HepG2 (cell line): ENCODE measurements around the gene TBC1D5. TPM values are rescaled to one million over a fixed set of nuclear protein-coding genes. Genes with fewer than 3 reads are reported as not detected.

Source experiments
- ATAC-seq: fragments of 200-7000 bp; cut with Tn5 transposase; 3 replicates; pipeline ENCODE4 v1.9.1; 2020; ENCODE audit warnings: mild to moderate bottlenecking, moderate library complexity
- BruUV-seq: library from RNA; stranded (reverse); fragments of 400-500 nt; replicated peaks from 2 replicates; lab custom pipeline; 2021; lab: Mats Ljungman, UMichigan
- CTCF ChIA-PET: fragments of 300-600 bp; formaldehyde crosslinking; extraction: SDS; loops from one replicate; lab custom pipeline; 2021; ENCODE audit warnings: low total read pairs, inconsistent platforms, low intra/inter-chr PET ratio; lab: Yijun Ruan, JAX
- POLR2A ChIA-PET: fragments of 350-600 bp; sonication (Branson Sonifier 250); formaldehyde crosslinking; loops from one replicate; lab custom pipeline; 2020; ENCODE audit warnings: antibody characterized with exemption, inconsistent platforms; lab: Yijun Ruan, JAX
- DNase-seq: peaks from one replicate; pipeline ENCODE4 v3.0.0-alpha.2; 2015; ENCODE audit warnings: low spot score
- FAIRE-seq: peaks from 3 replicates; lab custom pipeline; 2011; peaks lifted over from hg19 to GRCh38; lab: Jason Lieb, UNC
- H2AFZ ChIP-seq: one replicate; pipeline ENCODE4 v1.6.1; 2011; ENCODE audit warnings: low read length, inconsistent platforms
- H3K27ac ChIP-seq: fragments of 300-600 bp; 3 replicates; pipeline ENCODE4 v1.8.0; 2011; ENCODE audit warnings: mixed run types, mild to moderate bottlenecking, mixed read lengths, low read length, inconsistent platforms; ENCODE audit not compliant: insufficient read depth; ENCODE audit errors: extremely low read length
- H3K27me3 ChIP-seq, 2 experiments: fragments of 200-600 bp in 1 of 2; 2 replicates in 1 of 2; 3 replicates in 1 of 2; pipeline versions ENCODE4 v1.6.0 to v1.8.0; 2011; ENCODE audit warnings: low read length in 2 of 2, mild to moderate bottlenecking in 2 of 2, moderate library complexity in 2 of 2, inconsistent platforms in 1 of 2; ENCODE audit not compliant: insufficient read depth in 2 of 2, control insufficient read depth in 1 of 2
- H3K36me3 ChIP-seq, 2 experiments: fragments of 200-600 bp in 1 of 2; replicated peaks in 1 of 2; 2 replicates in 1 of 2; 3 replicates in 1 of 2; pipeline versions ENCODE4 v1.5.1 to v1.8.0; 2011; ENCODE audit warnings: low read length in 2 of 2, inconsistent platforms in 1 of 2; ENCODE audit not compliant: insufficient read depth in 2 of 2, control insufficient read depth in 1 of 2
- H3K4me1 ChIP-seq: 2 replicates; pipeline ENCODE4 v1.5.1; 2012; ENCODE audit warnings: low read length, inconsistent platforms; ENCODE audit not compliant: insufficient read depth
- H3K4me2 ChIP-seq: 2 replicates; pipeline ENCODE4 v1.6.0; 2011; ENCODE audit warnings: low read depth, low read length, inconsistent platforms
- H3K4me3 ChIP-seq, 3 experiments: fragments of 200-600 bp in 1 of 3; sonication (generic), shearing (Covaris generic) in 1 of 3; replicated peaks in 1 of 3; 2 replicates each; pipeline ENCODE4 v1.5.1; 2011 to 2016; ENCODE audit warnings: low read length in 3 of 3, inconsistent platforms in 2 of 3, low read depth in 2 of 3, mild to moderate bottlenecking in 2 of 3, control low read depth in 1 of 3, mixed read lengths in 1 of 3; ENCODE audit not compliant: insufficient read depth in 1 of 3
- H3K79me2 ChIP-seq: one replicate; pipeline ENCODE4 v1.6.1; 2011; ENCODE audit warnings: low read length, inconsistent platforms; ENCODE audit not compliant: insufficient read depth
- H3K9ac ChIP-seq: 2 replicates; pipeline ENCODE4 v1.6.0; 2011; ENCODE audit warnings: mild to moderate bottlenecking, low read depth, low read length, inconsistent platforms; ENCODE audit not compliant: insufficient read depth
- H3K9me3 ChIP-seq: 2 replicates; pipeline ENCODE4 v1.5.1; 2012; ENCODE audit warnings: mild to moderate bottlenecking, low read length
- H4K20me1 ChIP-seq: 2 replicates; pipeline ENCODE4 v1.6.0; 2011; ENCODE audit warnings: inconsistent platforms, mild to moderate bottlenecking, low read length, moderate library complexity; ENCODE audit not compliant: insufficient read depth
- HNRNPH1 ChIP-seq: fragments of 200-400 bp; formaldehyde crosslinking; optimal IDR thresholded peaks from 2 replicates; pipeline ENCODE3; 2017; ENCODE audit warnings: mild to moderate bottlenecking, low read depth, low read length
- JDP2 ChIP-seq: sonication (generic); formaldehyde crosslinking; IDR thresholded peaks from 2 replicates; pipeline ENCODE4 v1.8.1; 2022; ENCODE audit warnings: missing genetic modification reagents, borderline replicate concordance
- MIER2 ChIP-seq: IDR thresholded peaks from 2 replicates; pipeline ENCODE4 v1.6.1; 2016; ENCODE audit warnings: missing biosample characterization, missing genetic modification reagents
- MIXL1 ChIP-seq: IDR thresholded peaks from 2 replicates; pipeline ENCODE4 v1.6.1; 2016
- SP4 ChIP-seq: sonication (generic); formaldehyde crosslinking; IDR thresholded peaks from 2 replicates; pipeline ENCODE4 v1.8.1; 2023; ENCODE audit warnings: mild to moderate bottlenecking, missing genetic modification reagents
- SRY ChIP-seq: sonication (generic); formaldehyde crosslinking; IDR thresholded peaks from 2 replicates; pipeline ENCODE4 v1.8.0; 2022; ENCODE audit warnings: mild to moderate bottlenecking, missing genetic modification reagents
- TCF7L2 ChIP-seq: IDR thresholded peaks from 2 replicates; pipeline ENCODE4 v1.6.1; 2011; ENCODE audit warnings: mild to moderate bottlenecking, low read depth, low read length, moderate library complexity
- TSC22D2 ChIP-seq: sonication (generic); formaldehyde crosslinking; IDR thresholded peaks from 2 replicates; pipeline ENCODE4 v1.5.1; 2020; ENCODE audit warnings: missing genetic modification reagents, mild to moderate bottlenecking, borderline replicate concordance
- ZBTB1 ChIP-seq: sonication (generic); formaldehyde crosslinking; IDR thresholded peaks from 2 replicates; pipeline ENCODE4 v1.4.0; 2020; ENCODE audit warnings: missing genetic modification reagents, borderline replicate concordance
- ZBTB21 ChIP-seq: sonication (generic); formaldehyde crosslinking; IDR thresholded peaks from 2 replicates; pipeline ENCODE4 v1.4.0; 2020; ENCODE audit warnings: missing genetic modification reagents
- ZFP90 ChIP-seq: sonication (generic); formaldehyde crosslinking; IDR thresholded peaks from 2 replicates; pipeline ENCODE4 v1.8.0; 2022; ENCODE audit warnings: missing genetic modification reagents, mild to moderate bottlenecking, inconsistent platforms, borderline replicate concordance
- ZNF331 ChIP-seq: sonication (generic); formaldehyde crosslinking; IDR thresholded peaks from 2 replicates; pipeline ENCODE4 v1.4.0; 2020; ENCODE audit warnings: missing genetic modification reagents
- ZNF484 ChIP-seq: sonication (generic); formaldehyde crosslinking; IDR thresholded peaks from 2 replicates; pipeline ENCODE4 v1.5.1; 2020; ENCODE audit warnings: mild to moderate bottlenecking, low read depth, missing genetic modification reagents, borderline replicate concordance
- ZNF766 ChIP-seq: sonication (generic); formaldehyde crosslinking; IDR thresholded peaks from 2 replicates; pipeline ENCODE4 v1.5.0; 2020; ENCODE audit warnings: missing genetic modification reagents, borderline replicate concordance
- WGBS: methylation state at CpG from one replicate; pipeline ENCODE4 v1.1.6; 2017; ENCODE audit warnings: low lambda C conversion rate; 5-methylcytosine and 5-hydroxymethylcytosine counted together
- in situ Hi-C: cut with HindIII; loops from 2 replicates; pipeline ENCODE4 v1.10.0; 2017; ENCODE audit warnings: low pct_unique_long_range_greater_than_20kb; ENCODE audit not compliant: extremely low pct_ligation_motif_present
- intact Hi-C: fragments of 100-400 bp; cut with micrococcal nuclease; formaldehyde crosslinking; loops from one replicate; pipeline ENCODE4 v1.10.0; 2022; ENCODE audit not compliant: unreplicated experiment
- polyA plus RNA-seq, 8 experiments: library from polyadenylated mRNA; depleted of rRNA in 3 of 8; stranded (reverse) in 7 of 8; unstranded in 1 of 8; fragments of >200 nt; fragmentation: Illumina TruSeq in 4 of 8; extraction: Trizol in 4 of 8; gene quantifications; 2 replicates each; pipeline versions ENCODE4 v1.2.1 to v1.2.3, GENCODE V29; 2011 to 2016; ENCODE audit warnings: low read depth in 4 of 8, missing spikeins in 1 of 8, mixed read lengths in 1 of 8; ENCODE audit not compliant: insufficient read depth in 1 of 8
- total RNA-seq, 5 experiments: library from RNA; depleted of rRNA; stranded (reverse); fragments of >200 nt; fragmentation: Illumina TruSeq; extraction: Trizol; gene quantifications; 2 replicates each; pipeline ENCODE4 v1.2.3, GENCODE V29; 2016; ENCODE audit warnings: low read depth in 1 of 5
- TF ChIP-seq, protein P1 (sequence below): IDR thresholded peaks from 2 replicates; pipeline ENCODE4 v1.6.1; 2012; ENCODE audit warnings: low read depth, low read length, improper control_type of control experiment
- TF ChIP-seq, protein P2 (sequence below): sonication (generic); formaldehyde crosslinking; IDR thresholded peaks from 2 replicates; pipeline ENCODE4 v1.4.0; 2020; ENCODE audit warnings: missing genetic modification reagents
- TF ChIP-seq, protein P3 (sequence below): sonication (generic); formaldehyde crosslinking; IDR thresholded peaks from 2 replicates; pipeline ENCODE4 v1.4.0; 2020; ENCODE audit warnings: mild to moderate bottlenecking, missing genetic modification reagents

TBC1D5 gene
- total and polyA plus RNA-seq, 2 of the 13 experiments (the other 11 are each of a cell fraction or from before 2014, with no cell fraction given), result 19.2 to 33.3 TPM

DNA sequence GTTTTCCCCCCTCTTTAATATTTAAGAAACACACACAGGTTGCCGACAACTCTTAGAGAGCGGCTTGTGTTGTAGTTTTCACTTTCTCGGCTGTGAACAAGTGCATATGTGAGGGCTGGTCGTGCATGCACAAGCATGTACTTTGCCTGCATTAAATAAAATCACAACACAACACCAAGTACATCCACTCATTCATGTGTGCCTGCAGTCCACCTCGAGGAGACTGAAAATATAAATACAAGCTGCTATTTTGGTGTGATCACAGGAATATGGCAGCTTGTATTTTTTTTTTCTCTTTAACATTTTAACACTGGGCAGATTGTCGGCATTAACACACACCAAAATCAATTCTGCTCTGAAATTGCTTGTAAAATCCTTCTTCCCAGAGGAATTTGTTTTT, 346.4 kb downstream of the TBC1D5 start:
- POLR2A ChIA-PET, result no interaction called here
- no peak overlapping the region for H3K4me3 ChIP-seq
- CTCF ChIA-PET, result no interaction called here
- no TSS peak for BruUV-seq
- H4K20me1 ChIP-seq, result no peaks in the 10 kb centered on the region
- ATAC-seq (no peak), FAIRE-seq (no peak), DNase-seq (no peak)
- intact Hi-C loops (no loop called here), in situ Hi-C loops (no loop called here)
- H2AFZ ChIP-seq, result no peak overlapping the region
- H3K27me3 ChIP-seq, result no peaks in the 10 kb centered on the region
- H3K36me3 ChIP-seq, result peaks cover 2 to 6% of the 10 kb centered on the region in 2 experiments; a peak in 3 of 5 replicates
- H3K27ac ChIP-seq, result no peak overlapping the region
- no peak overlapping the region for H3K9ac ChIP-seq
- no peaks in the 10 kb centered on the region for H3K4me1 ChIP-seq
- 95% methylated on average over 6 of the region's 6 CpGs for WGBS
- no peaks in the 10 kb centered on the region for H3K79me2 ChIP-seq
- no peaks in the 10 kb centered on the region for H3K9me3 ChIP-seq
- H3K4me2 ChIP-seq, result no peak overlapping the region
- TF ChIP-seq, protein P1, sequence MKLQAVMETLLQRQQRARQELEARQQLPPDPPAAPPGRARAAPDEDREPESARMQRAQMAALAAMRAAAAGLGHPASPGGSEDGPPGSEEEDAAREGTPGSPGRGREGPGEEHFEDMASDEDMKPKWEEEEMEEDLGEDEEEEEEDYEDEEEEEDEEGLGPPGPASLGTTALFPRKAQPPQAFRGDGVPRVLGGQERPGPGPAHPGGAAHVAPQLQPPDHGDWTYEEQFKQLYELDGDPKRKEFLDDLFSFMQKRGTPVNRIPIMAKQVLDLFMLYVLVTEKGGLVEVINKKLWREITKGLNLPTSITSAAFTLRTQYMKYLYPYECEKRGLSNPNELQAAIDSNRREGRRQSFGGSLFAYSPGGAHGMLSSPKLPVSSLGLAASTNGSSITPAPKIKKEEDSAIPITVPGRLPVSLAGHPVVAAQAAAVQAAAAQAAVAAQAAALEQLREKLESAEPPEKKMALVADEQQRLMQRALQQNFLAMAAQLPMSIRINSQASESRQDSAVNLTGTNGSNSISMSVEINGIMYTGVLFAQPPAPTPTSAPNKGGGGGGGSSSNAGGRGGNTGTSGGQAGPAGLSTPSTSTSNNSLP, result no peak
- no peak for TF ChIP-seq ZNF766 (CRISPR knock-in tag)
- TF ChIP-seq, protein P2, sequence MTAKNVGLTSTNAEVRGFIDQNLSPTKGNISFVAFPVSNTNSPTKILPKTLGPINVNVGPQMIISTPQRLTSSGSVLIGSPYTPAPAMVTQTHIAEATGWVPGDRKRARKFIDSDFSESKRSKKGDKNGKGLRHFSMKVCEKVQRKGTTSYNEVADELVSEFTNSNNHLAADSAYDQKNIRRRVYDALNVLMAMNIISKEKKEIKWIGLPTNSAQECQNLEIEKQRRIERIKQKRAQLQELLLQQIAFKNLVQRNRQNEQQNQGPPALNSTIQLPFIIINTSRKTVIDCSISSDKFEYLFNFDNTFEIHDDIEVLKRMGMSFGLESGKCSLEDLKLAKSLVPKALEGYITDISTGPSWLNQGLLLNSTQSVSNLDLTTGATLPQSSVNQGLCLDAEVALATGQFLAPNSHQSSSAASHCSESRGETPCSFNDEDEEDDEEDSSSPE, result no peak
- TF ChIP-seq JDP2 (CRISPR knock-in tag), result no peak
- no peak for TF ChIP-seq ZBTB21 (CRISPR knock-in tag)
- TF ChIP-seq, protein P3, sequence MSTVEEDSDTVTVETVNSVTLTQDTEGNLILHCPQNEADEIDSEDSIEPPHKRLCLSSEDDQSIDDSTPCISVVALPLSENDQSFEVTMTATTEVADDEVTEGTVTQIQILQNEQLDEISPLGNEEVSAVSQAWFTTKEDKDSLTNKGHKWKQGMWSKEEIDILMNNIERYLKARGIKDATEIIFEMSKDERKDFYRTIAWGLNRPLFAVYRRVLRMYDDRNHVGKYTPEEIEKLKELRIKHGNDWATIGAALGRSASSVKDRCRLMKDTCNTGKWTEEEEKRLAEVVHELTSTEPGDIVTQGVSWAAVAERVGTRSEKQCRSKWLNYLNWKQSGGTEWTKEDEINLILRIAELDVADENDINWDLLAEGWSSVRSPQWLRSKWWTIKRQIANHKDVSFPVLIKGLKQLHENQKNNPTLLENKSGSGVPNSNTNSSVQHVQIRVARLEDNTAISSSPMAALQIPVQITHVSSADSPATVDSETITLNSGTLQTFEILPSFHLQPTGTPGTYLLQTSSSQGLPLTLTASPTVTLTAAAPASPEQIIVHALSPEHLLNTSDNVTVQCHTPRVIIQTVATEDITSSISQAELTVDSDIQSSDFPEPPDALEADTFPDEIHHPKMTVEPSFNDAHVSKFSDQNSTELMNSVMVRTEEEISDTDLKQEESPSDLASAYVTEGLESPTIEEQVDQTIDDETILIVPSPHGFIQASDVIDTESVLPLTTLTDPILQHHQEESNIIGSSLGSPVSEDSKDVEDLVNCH, result no peak
- no peak for TF ChIP-seq ZNF484
- no peak for TF ChIP-seq SRY (CRISPR knock-in tag)
- no peak for TF ChIP-seq TCF7L2
- no peak for TF ChIP-seq ZNF331 (CRISPR knock-in tag)
- no peak for TF ChIP-seq ZBTB1
- no peak for TF ChIP-seq MIER2 (CRISPR knock-in tag)
- TF ChIP-seq ZFP90 (CRISPR knock-in tag), result no peak
- no peak for TF ChIP-seq MIXL1 (CRISPR knock-in tag)
- TF ChIP-seq TSC22D2 (CRISPR knock-in tag), result no peak
- no peak for TF ChIP-seq HNRNPH1
- no peak for TF ChIP-seq SP4 (CRISPR knock-in tag)
